Mammary epithelial cell (primary cell): ENCODE measurements around the gene DPF3.

Experiments
- CTCF ChIP-seq, 2 donors: IDR thresholded peaks in 1 of 2; conservative IDR thresholded peaks in 1 of 2; 2 replicates each; pipeline ENCODE4 v1.5.1; 2011 to 2012; ENCODE audit warnings: inconsistent platforms in 2 of 2, low read length in 2 of 2, mild to moderate bottlenecking in 2 of 2, control low read depth in 1 of 2, low read depth in 1 of 2; ENCODE audit not compliant: insufficient read depth in 1 of 2; ENCODE audit errors: extremely low read depth in 1 of 2
- EZH2 ChIP-seq: IDR thresholded peaks from 2 replicates; pipeline ENCODE4 v1.6.1; 2012; ENCODE audit warnings: low read length, inconsistent platforms, borderline replicate concordance

DNA sequence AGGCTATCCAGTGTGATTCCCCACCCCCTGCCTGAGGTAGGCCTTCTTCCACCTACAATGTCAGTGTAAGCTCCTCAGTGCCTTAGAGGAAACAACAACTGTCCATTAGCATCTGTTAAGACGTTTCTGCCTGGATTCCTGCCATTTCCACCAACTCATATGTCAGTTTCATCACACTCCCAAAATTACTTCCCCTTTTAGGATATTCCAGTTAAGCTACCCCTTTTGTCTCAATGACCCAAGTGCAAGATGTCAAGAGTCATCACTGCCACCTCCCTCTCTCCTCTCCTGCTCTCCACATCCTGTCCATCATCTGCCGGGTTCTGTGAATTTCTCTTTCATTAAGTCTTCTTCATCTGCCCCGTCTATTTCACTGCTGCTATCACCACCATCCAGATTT, 189.4 kb downstream of the DPF3 start:
- TF ChIP-seq CTCF (conservative IDR thresholded peaks at IDR 0.05 in 1 of 2, IDR thresholded peaks at IDR 0.05 in 1 of 2; ENCODE audit: extremely low read depth in 1 of 2, insufficient read depth in 1 of 2, low read depth in 1 of 2, low read length in 2 of 2) (no peak), EZH2 (no peak)
